Measurements from ENCODE around the gene CUEDC1. TPM values are rescaled to one million over a fixed set of nuclear protein-coding genes. Genes with fewer than 3 reads are reported as not detected.

Gene CUEDC1
- total RNA-seq, 1 experiment from 2014 or later: 12.2 TPM

DNA sequence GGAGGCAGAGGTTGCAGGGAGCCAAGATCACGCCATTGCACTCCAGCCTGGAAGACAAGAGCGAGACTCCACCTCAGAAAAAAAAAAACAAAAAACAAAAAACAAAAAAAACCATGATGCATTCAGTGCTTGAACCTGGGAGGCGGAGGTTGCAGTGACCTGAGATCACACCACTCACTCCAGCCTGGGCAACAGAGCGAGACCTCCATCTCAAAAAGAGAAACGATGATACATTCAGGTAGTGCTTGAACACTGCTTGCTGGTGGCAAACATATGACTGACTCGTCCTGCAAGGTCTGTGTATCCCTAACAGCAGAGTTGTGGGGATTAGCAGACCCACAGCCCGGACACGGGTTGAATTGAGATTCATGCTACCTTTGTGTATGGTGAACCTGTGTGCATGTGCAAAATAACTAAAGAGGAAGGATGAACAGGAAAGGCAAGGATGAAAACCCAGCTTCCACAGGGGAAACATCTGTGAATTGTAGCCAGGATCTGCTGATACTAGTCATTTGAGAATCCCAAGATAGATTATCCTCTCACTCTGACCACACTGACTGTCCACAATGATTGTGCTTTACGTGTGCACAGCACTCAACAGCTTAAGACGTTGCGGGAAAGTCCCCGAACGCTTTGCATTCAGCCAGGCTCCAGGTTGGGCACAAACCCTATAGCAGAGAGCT, 53.0 kb downstream of the CUEDC1 start:
- DNase-seq (ENCODE audit: extremely low read depth, low read depth): no peak

- no peak for DNase-seq (ENCODE audit: extremely low read depth, low read depth)
Measured at GRCh38 chr17:57900991-57901743, 54.0 kb downstream of the CUEDC1 start.

- DNase-seq (ENCODE audit: extremely low read depth, low read depth): no peak
Measured at GRCh38 chr17:57899822-57900221, 55.4 kb downstream of the CUEDC1 start.

- no peak for DNase-seq (ENCODE audit: extremely low read depth, low read depth)
Measured at GRCh38 chr17:57899391-57899790, 55.8 kb downstream of the CUEDC1 start.

GRCh38 chr17:57898487-57899311, 56.5 kb downstream of the CUEDC1 start:
- DNase-seq (ENCODE audit: extremely low read depth, low read depth): no peak

- DNase-seq (ENCODE audit: extremely low read depth, low read depth): no peak
Measured at GRCh38 chr17:57895382-57896060, 59.7 kb downstream of the CUEDC1 start.

GRCh38 chr17:57894848-57895247, 60.4 kb downstream of the CUEDC1 start:
- DNase-seq (ENCODE audit: extremely low read depth, low read depth): no peak

DNA sequence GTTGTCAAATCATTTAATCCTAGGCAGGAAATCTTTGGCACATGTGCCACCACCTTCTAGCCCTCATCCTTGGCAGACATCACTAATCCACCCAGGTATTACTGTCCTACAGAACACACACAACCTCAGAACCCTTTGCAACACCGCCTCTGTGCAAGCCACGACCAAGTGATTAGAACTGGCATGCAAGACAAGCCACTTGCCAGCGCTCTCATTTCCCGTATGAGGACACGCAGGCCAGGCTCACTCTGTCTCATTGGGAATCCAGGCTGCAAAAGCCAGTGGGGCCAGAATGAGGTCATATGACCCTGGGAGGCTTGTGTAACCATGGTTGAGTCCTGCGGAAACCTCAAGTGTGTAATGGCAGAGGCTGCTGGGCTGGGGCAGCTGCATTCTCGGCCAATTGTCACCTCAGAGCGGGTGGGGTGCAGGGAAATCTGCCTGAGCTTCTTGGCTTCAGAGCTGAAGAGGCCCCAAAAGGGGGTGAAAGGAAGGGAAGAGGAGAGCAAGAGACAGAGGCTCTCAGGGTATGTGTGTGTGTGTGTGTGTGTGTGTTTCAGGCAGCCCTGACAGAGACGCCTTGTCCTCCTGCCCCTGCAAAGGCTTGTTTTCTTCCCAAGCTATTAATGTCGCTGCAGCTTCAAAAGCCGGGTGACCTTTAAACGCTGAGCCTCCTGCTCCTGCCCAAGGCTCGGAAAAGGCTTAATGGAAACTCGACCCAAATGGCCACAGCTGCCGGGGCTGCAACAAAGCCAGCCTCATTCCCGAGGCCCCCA, 62.2 kb downstream of the CUEDC1 start:
- DNase-seq (ENCODE audit: extremely low read depth, low read depth): peak; percentile 50

DNA sequence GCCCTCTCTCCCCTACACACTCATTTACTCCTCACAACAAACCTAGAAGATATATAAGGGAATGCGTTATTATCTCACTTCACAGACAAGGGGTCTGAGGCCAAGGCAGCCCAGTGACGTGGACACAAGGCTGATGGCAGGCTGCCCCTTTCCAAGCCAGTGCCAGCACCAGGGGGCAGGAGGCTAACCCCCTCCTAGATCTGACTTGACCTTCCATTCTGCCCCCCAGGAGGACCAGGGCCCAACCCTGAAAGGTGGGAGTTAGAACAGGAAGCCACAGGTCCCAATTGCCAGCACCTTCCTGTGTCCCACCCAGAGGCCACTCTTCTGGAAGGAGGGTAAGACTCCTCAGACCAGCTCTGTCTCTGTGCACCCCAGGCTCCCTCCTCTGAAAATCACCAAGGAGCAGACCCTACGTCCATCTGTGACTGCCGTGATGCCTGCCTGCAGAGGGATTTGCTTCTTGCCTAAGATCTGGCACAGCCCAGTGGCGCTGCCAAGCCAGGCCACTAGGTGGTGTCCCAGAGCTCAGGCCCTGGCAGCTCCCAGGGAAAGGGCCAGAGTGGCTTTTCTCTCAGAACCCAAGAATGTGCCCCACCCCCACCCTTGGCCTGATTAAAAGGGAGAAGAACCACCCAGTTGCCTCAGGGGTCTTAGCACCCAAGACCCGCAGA, 62.9 kb downstream of the CUEDC1 start:
- peak; percentile 76 for DNase-seq (ENCODE audit: extremely low read depth, low read depth)

GRCh38 chr17:57890857-57891232, 64.4 kb downstream of the CUEDC1 start:
- DNase-seq (ENCODE audit: extremely low read depth, low read depth): no peak

- no peak for DNase-seq (ENCODE audit: extremely low read depth, low read depth)
Measured at GRCh38 chr17:57889892-57890856, 65.0 kb downstream of the CUEDC1 start.

DNA sequence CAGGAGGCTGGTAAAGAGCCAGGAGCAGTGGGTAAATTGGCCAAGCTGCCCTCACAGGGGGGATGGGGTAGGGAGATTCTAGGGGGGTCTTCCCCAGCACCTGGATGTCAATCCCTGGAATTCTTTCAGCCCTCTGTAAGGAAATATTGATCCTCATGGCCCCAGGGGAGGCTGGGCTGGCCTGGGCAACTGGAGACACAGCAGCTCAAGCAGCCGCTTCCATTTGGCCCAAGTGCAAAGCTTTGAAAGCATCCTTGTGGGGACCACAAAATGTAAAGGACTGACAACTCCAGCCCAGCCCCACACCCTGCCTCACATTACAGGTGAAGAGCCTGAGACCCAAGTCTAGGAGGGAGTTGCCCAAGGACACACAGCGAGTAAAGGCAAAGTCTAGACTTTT, 66.0 kb downstream of the CUEDC1 start:
- no peak for DNase-seq (ENCODE audit: extremely low read depth, low read depth)

- DNase-seq (ENCODE audit: extremely low read depth, low read depth): no peak
Measured at GRCh38 chr17:57888311-57889216, 66.6 kb downstream of the CUEDC1 start.

GRCh38 chr17:57887161-57887560, 68.1 kb downstream of the CUEDC1 start:
- DNase-seq (ENCODE audit: extremely low read depth, low read depth): no peak

DNA sequence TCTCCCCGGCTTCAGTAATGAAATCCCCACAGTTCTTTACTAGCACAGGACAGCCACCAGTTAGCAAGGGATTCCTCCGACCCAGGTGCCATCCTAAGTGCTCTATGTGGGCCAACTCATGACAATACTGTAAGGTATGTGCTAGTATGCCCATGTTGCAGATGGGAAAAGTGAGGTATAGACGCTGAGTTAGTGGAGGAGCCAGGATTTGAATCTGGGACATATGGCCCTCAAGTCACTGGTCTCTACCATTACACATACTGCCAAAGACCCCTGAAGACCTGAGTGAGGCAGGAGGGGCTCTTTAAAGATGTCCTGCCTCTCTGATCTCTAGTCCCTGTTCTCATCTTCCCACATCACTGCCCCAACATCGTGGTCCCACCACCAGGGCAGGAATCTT, 69.2 kb downstream of the CUEDC1 start:
- no peak for DNase-seq (ENCODE audit: extremely low read depth, low read depth)

DNA sequence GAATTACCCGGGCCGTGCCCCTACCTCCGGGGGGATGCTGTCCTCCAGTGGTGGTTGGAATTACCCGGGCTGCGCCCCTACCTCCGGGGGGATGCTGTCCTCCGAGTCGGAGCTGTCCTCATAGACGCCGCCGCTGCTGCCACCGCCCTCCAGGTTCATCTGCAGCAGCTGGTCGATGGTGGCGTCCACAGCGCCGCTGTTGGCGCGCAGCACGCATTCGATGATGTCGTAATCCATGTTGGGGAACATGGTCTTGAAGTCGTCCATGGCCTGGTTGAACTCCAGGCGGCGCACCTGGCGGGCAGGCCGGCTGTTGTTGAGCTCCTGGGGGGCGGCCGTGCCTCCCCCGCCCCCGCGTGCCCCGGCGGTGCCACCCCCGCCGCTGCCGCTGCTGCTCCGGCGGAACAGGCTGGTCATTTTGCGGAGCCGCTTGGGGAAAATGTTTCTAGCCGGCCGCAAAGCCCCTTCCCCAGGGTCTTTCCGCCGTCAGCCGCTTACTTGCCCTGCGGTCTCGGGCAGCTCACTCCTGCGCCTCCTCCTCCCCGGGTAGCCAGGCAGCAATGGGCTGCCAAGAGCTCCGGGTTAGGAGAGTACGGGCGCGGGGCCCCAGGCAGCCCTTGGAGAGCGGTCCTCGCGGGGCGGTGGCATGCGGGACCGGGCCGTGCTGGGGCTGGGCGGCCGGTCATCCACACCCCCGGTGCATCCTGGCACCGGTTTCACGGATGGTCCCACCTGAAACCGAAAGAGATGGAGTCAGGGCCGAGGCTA, 69.9 kb downstream of the CUEDC1 start:
- no peak for DNase-seq (ENCODE audit: extremely low read depth, low read depth)

Measured in NCI-H460 (cell line).